Lower lobe of right lung (tissue), 2 donors: ENCODE results near the gene SLC45A1. TPM values are rescaled to one million over a fixed set of nuclear protein-coding genes. Genes with fewer than 3 reads are reported as not detected.

ENCODE experiments used
- ATAC-seq, 2 donors: fragments of 200-7000 bp; cut with Tn5 transposase; one replicate each; pipeline ENCODE4 v1.9.1; 2020 to 2022; ENCODE audit warnings: mild to moderate bottlenecking in 2 of 2, moderate library complexity in 2 of 2
- DNase-seq: peaks from one replicate; pipeline ENCODE4 v3.0.0-alpha.2; 2020
- H3K27ac ChIP-seq: fragments of 200-600 bp; one replicate; pipeline ENCODE4 v1.8.0; 2022
- H3K27me3 ChIP-seq: fragments of 200-600 bp; one replicate; pipeline ENCODE4 v1.8.0; 2022; ENCODE audit warnings: low read depth
- H3K36me3 ChIP-seq: fragments of 200-600 bp; one replicate; pipeline ENCODE4 v1.8.0; 2022; ENCODE audit warnings: mild to moderate bottlenecking
- H3K4me1 ChIP-seq: fragments of 200-600 bp; one replicate; pipeline ENCODE4 v1.8.0; 2022
- H3K4me3 ChIP-seq: fragments of 200-600 bp; one replicate; pipeline ENCODE4 v1.8.0; 2022; ENCODE audit warnings: mild to moderate bottlenecking
- H3K9me3 ChIP-seq: fragments of 200-600 bp; one replicate; pipeline ENCODE4 v1.8.0; 2022
- CTCF ChIP-seq: fragments of 200-600 bp; IDR thresholded peaks from one replicate; pipeline ENCODE4 v1.8.0; 2022; ENCODE audit warnings: antibody characterized with exemption, mild to moderate bottlenecking
- intact Hi-C: fragments of 100-400 bp; cut with DNase I; formaldehyde crosslinking; loops from one replicate; pipeline ENCODE4 v1.11.0; 2022
- total RNA-seq: library from RNA; stranded (reverse); fragmentation: NEBNext Ultra II Directional; extraction: Animal tissue kit (Norgen Biotek cat#: 25700); gene quantifications from one replicate; pipeline ENCODE4 v1.2.1, GENCODE V29; 2021
- donor health status: DM: no; HTN: yes; CAD: no; lungs with severe emphysema.

The SLC45A1 gene
- total RNA-seq, 1 donor from 2014 or later: 0.92 TPM

DNA sequence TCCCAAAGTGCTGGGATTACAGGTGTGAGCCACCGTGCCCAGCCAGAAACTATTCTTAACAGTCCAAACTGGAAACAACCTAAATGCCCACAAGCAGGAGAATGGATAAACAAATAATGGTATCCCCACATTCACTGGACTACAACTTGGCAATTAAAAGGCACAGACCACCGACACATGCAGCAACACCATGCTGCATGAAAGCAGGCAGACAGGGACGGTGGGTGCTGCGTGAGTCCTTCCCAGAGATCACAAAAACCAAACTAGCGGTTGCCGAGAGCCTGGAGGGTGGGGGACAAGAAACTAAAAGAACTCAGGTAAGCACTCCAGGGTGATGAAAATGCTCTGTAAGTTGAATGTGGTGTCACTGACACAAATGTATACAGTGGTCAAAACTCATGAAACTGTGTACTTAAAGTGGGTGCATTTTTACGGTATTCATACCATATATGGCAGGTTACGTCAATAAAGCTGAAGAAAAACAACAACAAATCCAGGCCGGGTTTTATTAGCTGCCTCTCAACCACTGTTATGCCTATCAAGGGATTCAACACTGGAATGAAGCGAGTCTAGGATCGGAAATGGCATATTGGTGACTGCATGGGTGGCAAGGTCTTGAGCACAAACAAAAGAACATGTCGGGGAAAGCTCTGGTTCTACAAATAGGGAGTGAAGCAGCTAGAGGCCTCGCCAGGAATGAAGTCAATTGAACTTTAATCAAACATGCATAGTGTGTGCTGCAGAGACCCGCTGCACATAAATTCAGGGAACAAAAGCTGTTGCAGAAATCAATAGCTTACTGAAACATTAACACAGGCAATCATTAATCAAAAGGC, 52.4 kb downstream of the SLC45A1 start:
- no peak overlapping the region for H3K4me3 ChIP-seq
- H3K27ac ChIP-seq: no peak overlapping the region
- intact Hi-C loops: no loop called here
- H3K36me3 ChIP-seq: peaks cover 34% of the 10 kb centered on the region
- TF ChIP-seq CTCF: no peak
- H3K4me1 ChIP-seq: peaks cover 79% of the 10 kb centered on the region
- ATAC-seq (no peak), DNase-seq (no peak)
- H3K27me3 ChIP-seq: no peaks in the 10 kb centered on the region
- H3K9me3 ChIP-seq: no peaks in the 10 kb centered on the region

GRCh38 chr1:8370905-8371315, 53.0 kb downstream of the SLC45A1 start:
- Histone ChIP-seq H3K36me3 (peaks cover 27% of the 10 kb centered on the region), H3K9me3 (no peaks in the 10 kb centered on the region), H3K27ac (peak overlapping the region; percentile 37), H3K27me3 (no peaks in the 10 kb centered on the region), H3K4me3 (no peak overlapping the region), H3K4me1 (peaks cover 80% of the 10 kb centered on the region)
- no peak for TF ChIP-seq CTCF
- intact Hi-C loops: no loop called here
- no peak for ATAC-seq
- no peak for DNase-seq

DNA sequence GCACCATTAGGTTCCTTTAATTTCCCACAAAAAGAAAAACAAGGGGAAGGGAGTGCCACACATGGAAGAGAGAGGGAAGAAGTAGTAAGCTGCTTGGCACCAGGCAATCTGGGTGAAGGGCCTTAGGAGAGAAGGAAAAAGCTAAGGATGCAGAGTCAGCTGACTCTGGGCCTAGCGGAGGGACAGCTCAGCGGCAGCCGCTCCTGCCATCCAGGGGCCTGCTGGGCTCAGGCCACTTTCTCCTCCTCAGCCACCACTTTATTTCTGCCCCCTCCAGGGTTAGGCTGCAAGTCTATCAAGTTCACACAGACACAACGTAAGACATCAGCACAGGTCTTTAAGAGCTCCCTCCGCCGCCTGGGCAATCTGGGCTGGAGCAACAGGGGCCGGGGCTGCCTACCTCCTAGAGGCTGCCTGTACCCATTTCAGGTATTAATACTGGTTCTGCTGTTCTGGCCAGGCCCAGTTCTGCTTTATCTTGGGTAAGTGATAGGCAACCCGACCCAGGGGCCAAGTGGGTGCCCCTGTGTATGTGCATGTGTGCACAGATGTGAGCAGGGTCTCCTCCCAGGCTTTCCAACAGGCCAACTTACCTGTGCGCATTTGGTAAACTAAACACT, 53.6 kb downstream of the SLC45A1 start:
- intact Hi-C loops: no loop called here
- DNase-seq: no peak
- H3K4me1 ChIP-seq: peaks cover 82% of the 10 kb centered on the region

GRCh38 chr1:8373125-8373524, 55.2 kb downstream of the SLC45A1 start:
- intact Hi-C loops: no loop called here
- Histone ChIP-seq H3K4me1 (peaks cover 85% of the 10 kb centered on the region), H3K9me3 (no peaks in the 10 kb centered on the region), H3K27ac (peak overlapping the region; percentile 78), H3K27me3 (no peaks in the 10 kb centered on the region), H3K36me3 (peaks cover 21% of the 10 kb centered on the region), H3K4me3 (no peak overlapping the region)
- no peak for TF ChIP-seq CTCF
- ATAC-seq: no peak
- DNase-seq: no peak

More for the DNA sequence above, 53.6 kb downstream of the SLC45A1 start:
- Histone ChIP-seq H3K9me3 (no peaks in the 10 kb centered on the region), H3K36me3 (peaks cover 21% of the 10 kb centered on the region), H3K4me3 (no peak overlapping the region), H3K27ac (peak overlapping the region; percentile 37), H3K27me3 (no peaks in the 10 kb centered on the region)
- no peak for ATAC-seq
- no peak for TF ChIP-seq CTCF

GRCh38 chr1:8373581-8374241, 55.8 kb downstream of the SLC45A1 start:
- Histone ChIP-seq H3K4me3 (no peak overlapping the region), H3K9me3 (no peaks in the 10 kb centered on the region), H3K4me1 (peaks cover 89% of the 10 kb centered on the region), H3K36me3 (peaks cover 21% of the 10 kb centered on the region), H3K27me3 (no peaks in the 10 kb centered on the region), H3K27ac (peak overlapping the region; percentile 78)
- no peak for TF ChIP-seq CTCF
- DNase-seq (peak; percentile 76), ATAC-seq (peak; percentile 89 to 92)
- intact Hi-C loops: no loop called here
